ENCODE results near the gene PAX7. TPM values are rescaled to one million over a fixed set of nuclear protein-coding genes. Genes with fewer than 3 reads are reported as not detected.
A peak's percentile ranks its signal among the peaks of the same experiment; 100 is the strongest.

PAX7 gene
- total and polyA plus RNA-seq, 9 of the 15 experiments (the other 6 are each of a cell fraction or from before 2014, with no cell fraction given) = not detected

DNA sequence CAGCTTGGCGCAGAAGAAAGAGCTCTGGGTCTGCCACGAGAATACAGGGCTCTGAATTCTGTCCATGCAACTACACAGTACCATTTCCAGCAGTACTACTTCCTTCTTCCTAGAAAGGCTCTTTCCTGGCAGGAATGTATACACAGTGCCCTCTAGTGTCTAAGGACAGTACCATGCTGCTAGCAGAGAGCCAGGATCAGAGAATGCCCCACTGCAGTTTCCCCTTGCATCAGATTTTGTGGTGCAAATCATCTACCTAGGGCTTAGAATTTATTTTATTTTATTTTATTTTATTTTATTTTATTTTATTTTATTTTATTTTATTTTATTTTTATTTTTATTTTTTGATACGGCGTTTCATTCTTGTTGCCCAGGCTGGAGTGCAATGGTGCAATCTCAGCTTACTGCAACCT is 50.8 kb downstream of the PAX7 start (continued):
- TF ChIP-seq, protein P1, sequence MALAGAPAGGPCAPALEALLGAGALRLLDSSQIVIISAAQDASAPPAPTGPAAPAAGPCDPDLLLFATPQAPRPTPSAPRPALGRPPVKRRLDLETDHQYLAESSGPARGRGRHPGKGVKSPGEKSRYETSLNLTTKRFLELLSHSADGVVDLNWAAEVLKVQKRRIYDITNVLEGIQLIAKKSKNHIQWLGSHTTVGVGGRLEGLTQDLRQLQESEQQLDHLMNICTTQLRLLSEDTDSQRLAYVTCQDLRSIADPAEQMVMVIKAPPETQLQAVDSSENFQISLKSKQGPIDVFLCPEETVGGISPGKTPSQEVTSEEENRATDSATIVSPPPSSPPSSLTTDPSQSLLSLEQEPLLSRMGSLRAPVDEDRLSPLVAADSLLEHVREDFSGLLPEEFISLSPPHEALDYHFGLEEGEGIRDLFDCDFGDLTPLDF (CRISPR knock-in tag; IDR thresholded peaks at IDR 0.05) = no peak
- TF ChIP-seq, protein P2, sequence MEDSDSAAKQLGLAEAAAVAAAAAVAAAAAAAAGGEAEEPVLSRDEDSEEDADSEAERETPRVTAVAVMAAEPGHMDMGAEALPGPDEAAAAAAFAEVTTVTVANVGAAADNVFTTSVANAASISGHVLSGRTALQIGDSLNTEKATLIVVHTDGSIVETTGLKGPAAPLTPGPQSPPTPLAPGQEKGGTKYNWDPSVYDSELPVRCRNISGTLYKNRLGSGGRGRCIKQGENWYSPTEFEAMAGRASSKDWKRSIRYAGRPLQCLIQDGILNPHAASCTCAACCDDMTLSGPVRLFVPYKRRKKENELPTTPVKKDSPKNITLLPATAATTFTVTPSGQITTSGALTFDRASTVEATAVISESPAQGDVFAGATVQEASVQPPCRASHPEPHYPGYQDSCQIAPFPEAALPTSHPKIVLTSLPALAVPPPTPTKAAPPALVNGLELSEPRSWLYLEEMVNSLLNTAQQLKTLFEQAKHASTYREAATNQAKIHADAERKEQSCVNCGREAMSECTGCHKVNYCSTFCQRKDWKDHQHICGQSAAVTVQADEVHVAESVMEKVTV (CRISPR knock-in tag; IDR thresholded peaks at IDR 0.05) = 0 out of 2 replicates have a peak, but pooled peaks have one; percentile 51
- no peak for TF ChIP-seq NELFE (IDR thresholded peaks at IDR 0.05; ENCODE audit: insufficient read depth, insufficient read length)
- no peak for TF ChIP-seq JUNB (CRISPR knock-in tag; conservative IDR thresholded peaks at IDR 0.05)
- peak; percentile 80 to 95 for TF ChIP-seq TEAD1 (CRISPR knock-in tag; IDR thresholded peaks at IDR 0.05)
- TF ChIP-seq, protein P3, sequence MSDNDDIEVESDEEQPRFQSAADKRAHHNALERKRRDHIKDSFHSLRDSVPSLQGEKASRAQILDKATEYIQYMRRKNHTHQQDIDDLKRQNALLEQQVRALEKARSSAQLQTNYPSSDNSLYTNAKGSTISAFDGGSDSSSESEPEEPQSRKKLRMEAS (CRISPR knock-in tag; IDR thresholded peaks at IDR 0.05) = no peak
- no peak for TF ChIP-seq KLF16 (IDR thresholded peaks at IDR 0.05)
- TF ChIP-seq, protein P4, sequence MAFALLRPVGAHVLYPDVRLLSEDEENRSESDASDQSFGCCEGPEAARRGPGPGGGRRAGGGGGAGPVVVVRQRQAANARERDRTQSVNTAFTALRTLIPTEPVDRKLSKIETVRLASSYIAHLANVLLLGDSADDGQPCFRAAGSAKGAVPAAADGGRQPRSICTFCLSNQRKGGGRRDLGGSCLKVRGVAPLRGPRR (CRISPR knock-in tag; IDR thresholded peaks at IDR 0.05) = no peak
- peak; percentile 97 for TF ChIP-seq GABPB1 (CRISPR knock-in tag; IDR thresholded peaks at IDR 0.05)
- TF ChIP-seq MYC (IDR thresholded peaks at IDR 0.05; ENCODE audit: low read depth, low read length) = peak; percentile 42; the same call in 1 of the 2 replicates
- no peak for TF ChIP-seq MYC (CRISPR knock-in tag; IDR thresholded peaks at IDR 0.05; ENCODE audit: borderline replicate concordance, low read depth)
- no peak for TF ChIP-seq ZNF324 (CRISPR knock-in tag; IDR thresholded peaks at IDR 0.05)
- TF ChIP-seq, protein P5, sequence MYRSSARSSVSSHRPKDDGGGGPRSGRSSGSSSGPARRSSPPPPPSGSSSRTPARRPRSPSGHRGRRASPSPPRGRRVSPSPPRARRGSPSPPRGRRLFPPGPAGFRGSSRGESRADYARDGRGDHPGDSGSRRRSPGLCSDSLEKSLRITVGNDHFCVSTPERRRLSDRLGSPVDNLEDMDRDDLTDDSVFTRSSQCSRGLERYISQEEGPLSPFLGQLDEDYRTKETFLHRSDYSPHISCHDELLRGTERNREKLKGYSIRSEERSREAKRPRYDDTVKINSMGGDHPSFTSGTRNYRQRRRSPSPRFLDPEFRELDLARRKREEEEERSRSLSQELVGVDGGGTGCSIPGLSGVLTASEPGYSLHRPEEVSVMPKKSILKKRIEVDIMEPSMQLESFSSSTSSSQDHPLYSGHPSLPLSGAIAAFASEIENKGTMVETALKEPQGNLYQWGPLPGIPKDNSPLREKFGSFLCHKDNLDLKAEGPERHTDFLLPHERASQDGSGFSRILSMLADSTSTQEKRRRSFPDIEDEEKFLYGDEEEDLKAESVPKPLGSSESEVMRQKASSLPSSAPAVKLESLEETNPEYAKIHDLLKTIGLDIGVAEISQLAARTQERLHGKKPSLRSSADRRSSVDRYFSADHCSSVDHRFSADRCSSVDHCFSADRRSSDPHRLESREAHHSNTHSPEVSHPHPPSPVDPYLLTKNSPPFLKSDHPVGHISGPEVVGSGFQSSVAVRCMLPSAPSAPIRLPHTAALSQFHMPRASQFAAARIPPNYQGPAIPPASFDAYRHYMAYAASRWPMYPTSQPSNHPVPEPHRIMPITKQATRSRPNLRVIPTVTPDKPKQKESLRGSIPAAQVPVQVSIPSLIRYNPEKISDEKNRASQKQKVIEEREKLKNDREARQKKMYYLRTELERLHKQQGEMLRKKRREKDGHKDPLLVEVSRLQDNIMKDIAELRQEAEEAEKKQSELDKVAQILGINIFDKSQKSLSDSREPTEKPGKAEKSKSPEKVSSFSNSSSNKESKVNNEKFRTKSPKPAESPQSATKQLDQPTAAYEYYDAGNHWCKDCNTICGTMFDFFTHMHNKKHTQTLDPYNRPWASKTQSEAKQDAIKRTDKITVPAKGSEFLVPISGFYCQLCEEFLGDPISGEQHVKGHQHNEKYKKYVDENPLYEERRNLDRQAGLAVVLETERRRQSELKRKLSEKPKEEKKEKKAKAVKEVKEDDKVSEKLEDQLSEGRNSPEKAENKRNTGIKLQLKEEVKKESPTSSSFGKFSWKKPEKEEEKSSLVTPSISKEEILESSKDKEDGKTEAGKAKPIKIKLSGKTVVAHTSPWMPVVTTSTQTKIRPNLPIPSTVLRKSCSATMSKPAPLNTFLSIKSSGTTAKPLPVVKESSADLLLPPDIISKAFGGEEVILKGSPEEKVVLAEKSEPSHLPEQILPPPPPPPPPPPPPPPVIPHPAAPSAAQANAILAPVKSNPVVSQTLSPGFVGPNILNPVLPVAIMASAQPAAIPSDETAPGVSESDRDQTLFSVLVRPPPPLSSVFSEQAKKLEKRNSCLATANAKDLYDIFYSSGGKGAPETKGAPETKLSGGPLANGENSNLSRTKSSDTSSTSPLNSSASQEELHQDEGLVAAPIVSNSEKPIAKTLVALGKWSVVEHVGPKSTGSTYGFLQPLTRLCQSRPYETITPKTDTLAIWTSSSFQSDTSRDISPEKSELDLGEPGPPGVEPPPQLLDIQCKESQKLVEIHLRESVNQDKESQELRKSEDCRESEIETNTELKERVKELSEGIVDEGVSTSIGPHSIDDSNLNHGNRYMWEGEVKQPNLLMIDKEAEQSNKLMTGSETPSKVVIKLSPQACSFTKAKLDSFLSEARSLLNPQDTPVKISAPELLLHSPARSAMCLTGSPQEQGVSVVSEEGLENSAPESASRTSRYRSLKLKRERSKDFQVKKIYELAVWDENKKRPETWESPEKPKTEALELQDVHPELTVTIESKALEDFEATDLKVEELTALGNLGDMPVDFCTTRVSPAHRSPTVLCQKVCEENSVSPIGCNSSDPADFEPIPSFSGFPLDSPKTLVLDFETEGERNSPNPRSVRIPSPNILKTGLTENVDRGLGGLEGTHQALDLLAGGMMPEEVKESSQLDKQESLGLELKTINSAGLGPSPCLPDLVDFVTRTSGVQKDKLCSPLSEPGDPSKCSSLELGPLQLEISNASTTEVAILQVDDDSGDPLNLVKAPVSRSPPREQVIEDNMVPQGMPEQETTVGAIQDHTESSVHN (IDR thresholded peaks at IDR 0.05; ENCODE audit: borderline replicate concordance in 1 of 2, low read depth in 1 of 2) = no peak
